B cell (primary cell): Measurements from ENCODE around the gene KIF26B. TPM values are rescaled to one million over a fixed set of nuclear protein-coding genes. Genes with fewer than 3 reads are reported as not detected.

Experiments
- ATAC-seq: fragments of 200-7000 bp; cut with Tn5 transposase; one replicate; pipeline ENCODE4 v1.10.0; 2021; ENCODE audit warnings: low read depth, mild to moderate bottlenecking, moderate number of reproducible peaks, moderate library complexity
- CTCF ChIA-PET: fragments of 350-600 bp; sonication (Branson Sonifier 250); formaldehyde crosslinking; loops from one replicate; lab custom pipeline; 2021; ENCODE audit warnings: antibody characterized with exemption, inconsistent platforms; lab: Charles Lee
- POLR2A ChIA-PET: fragments of 350-600 bp; sonication (Branson Sonifier 250); formaldehyde crosslinking; loops from one replicate; lab custom pipeline; 2021; ENCODE audit warnings: antibody characterized with exemption; lab: Charles Lee
- DNase-seq: peaks from one replicate; pipeline ENCODE4 v3.0.0; 2013
- H2AFZ ChIP-seq: 2 replicates; pipeline ENCODE4 v1.6.1; 2012; ENCODE audit warnings: mild to moderate bottlenecking, low read depth, low read length; ENCODE audit not compliant: insufficient read depth, poor library complexity, severe bottlenecking
- H3K27ac ChIP-seq, 2 donors: 1 replicate in 1 of 2; 2 replicates in 1 of 2; pipeline ENCODE4 v1.5.1; 2012 to 2013; ENCODE audit warnings: low read length in 2 of 2, mild to moderate bottlenecking in 2 of 2, moderate library complexity in 1 of 2
- H3K27me3 ChIP-seq, 4 experiments: fragments of 200-600 bp in 1 of 4; sonication (generic) in 1 of 4; replicated peaks in 1 of 4; 1 replicate in 2 of 4; 2 replicates in 2 of 4; pipeline versions ENCODE4 v1.6.1 to v1.7.0; 2013 to 2016; ENCODE audit warnings: low read length in 3 of 4, mild to moderate bottlenecking in 2 of 4, mixed read lengths in 1 of 4, moderate library complexity in 1 of 4; ENCODE audit not compliant: insufficient read depth in 4 of 4, control insufficient read depth in 3 of 4; ENCODE audit errors: control extremely low read depth in 1 of 4
- H3K36me3 ChIP-seq, 2 experiments: replicated peaks in 1 of 2; 1 replicate in 1 of 2; 2 replicates in 1 of 2; pipeline versions ENCODE4 v1.6.1 to v1.7.1; 2013; ENCODE audit warnings: low read length in 1 of 2; ENCODE audit not compliant: insufficient read depth in 2 of 2, control insufficient read depth in 1 of 2; ENCODE audit errors: control extremely low read depth in 1 of 2, extremely low read depth in 1 of 2
- H3K4me1 ChIP-seq, 2 donors: fragments of 200-600 bp in 1 of 2; sonication (generic) in 1 of 2; 1 replicate in 1 of 2; 2 replicates in 1 of 2; pipeline versions ENCODE4 v1.5.1 to v1.6.1; 2013 to 2017; ENCODE audit warnings: low read length in 2 of 2; ENCODE audit not compliant: control insufficient read depth in 2 of 2, insufficient read depth in 2 of 2
- H3K4me2 ChIP-seq: replicated peaks from 2 replicates; pipeline ENCODE3; 2012; ENCODE audit warnings: mild to moderate bottlenecking, low read depth, low read length; ENCODE audit not compliant: poor library complexity, severe bottlenecking
- H3K4me3 ChIP-seq, 5 experiments: fragments of 200-600 bp in 1 of 5; sonication (generic) in 1 of 5; 1 replicate in 3 of 5; 2 replicates in 2 of 5; pipeline versions ENCODE4 v1.5.1 to v1.7.0; 2011 to 2016; ENCODE audit warnings: low read length in 4 of 5, mild to moderate bottlenecking in 4 of 5, low read depth in 2 of 5, control low read depth in 1 of 5, moderate library complexity in 1 of 5; ENCODE audit not compliant: insufficient read depth in 1 of 5; ENCODE audit errors: control extremely low read depth in 1 of 5, extremely low read depth in 1 of 5
- H3K79me2 ChIP-seq: fragments of 200-600 bp; sonication (generic); one replicate; pipeline ENCODE4 v1.6.0; 2016; ENCODE audit warnings: low read length; ENCODE audit not compliant: control insufficient read depth, insufficient read depth
- H3K9ac ChIP-seq: fragments of 200-600 bp; sonication (generic); 2 replicates; pipeline ENCODE4 v1.6.1; 2017; ENCODE audit warnings: mild to moderate bottlenecking, low read length, moderate library complexity
- H3K9me3 ChIP-seq, 3 donors: one replicate each; pipeline versions ENCODE4 v1.6.1 to v1.7.1; 2013; ENCODE audit warnings: low read length in 2 of 3; ENCODE audit not compliant: control insufficient read depth in 2 of 3, insufficient read depth in 1 of 3; ENCODE audit errors: control extremely low read depth in 1 of 3
- H4K20me1 ChIP-seq: 2 replicates; pipeline ENCODE4 v1.6.0; 2012; ENCODE audit warnings: mild to moderate bottlenecking, low read length; ENCODE audit not compliant: insufficient read depth, control insufficient read depth, poor library complexity, severe bottlenecking
- H3K27ac Mint-ChIP-seq: one replicate; pipeline ENCODE4 v1.8.0; 2021; ENCODE audit warnings: mixed read lengths
- H3K27me3 Mint-ChIP-seq: one replicate; pipeline ENCODE4 v1.8.0; 2021; ENCODE audit warnings: mixed read lengths
- H3K4me1 Mint-ChIP-seq: one replicate; pipeline ENCODE4 v1.8.0; 2021; ENCODE audit warnings: mixed read lengths
- H3K4me3 Mint-ChIP-seq: one replicate; pipeline ENCODE4 v1.8.0; 2021; ENCODE audit warnings: mixed read lengths
- H3K9me3 Mint-ChIP-seq: one replicate; pipeline ENCODE4 v1.8.0; 2022; ENCODE audit warnings: mixed read lengths; ENCODE audit not compliant: insufficient read depth
- EZH2 ChIP-seq: IDR thresholded peaks from 2 replicates; pipeline ENCODE4 v1.6.1; 2012; ENCODE audit warnings: borderline replicate concordance, low read depth, mild to moderate bottlenecking, moderate library complexity, low read length; ENCODE audit not compliant: insufficient read depth, poor library complexity, severe bottlenecking
- WGBS: methylation state at CpG from one replicate; pipeline ENCODE4 v1.1.5; 2013; ENCODE audit warnings: missing lambda C conversion rate; ENCODE audit not compliant: insufficient coverage; 5-methylcytosine and 5-hydroxymethylcytosine counted together
- intact Hi-C: fragments of 100-400 bp; cut with micrococcal nuclease; formaldehyde crosslinking; loops from one replicate; pipeline ENCODE4 v1.10.0; 2022
- polyA plus RNA-seq: library from polyadenylated mRNA; depleted of rRNA; stranded (reverse); fragments of >200 nt; gene quantifications from 2 replicates; pipeline ENCODE4 v1.2.3, GENCODE V29; 2012
- total RNA-seq, 2 donors: library from RNA; stranded (reverse); fragments of 120-200 nt in 1 of 2; gene quantifications; 1 replicate in 1 of 2; 2 replicates in 1 of 2; pipeline versions ENCODE4 v1.2.3 to v1.2.4, GENCODE V29; 2013 to 2022
- TF ChIP-seq, protein P1 (sequence below): fragments of 200-600 bp; IDR thresholded peaks from one replicate; pipeline ENCODE4 v1.8.0; 2022; ENCODE audit warnings: antibody characterized with exemption, mild to moderate bottlenecking

The KIF26B gene
- total and polyA plus RNA-seq, 2 donors (not counting 1 experiment from before 2014, with no cell fraction given): 0.62 TPM; not detected in 1

DNA sequence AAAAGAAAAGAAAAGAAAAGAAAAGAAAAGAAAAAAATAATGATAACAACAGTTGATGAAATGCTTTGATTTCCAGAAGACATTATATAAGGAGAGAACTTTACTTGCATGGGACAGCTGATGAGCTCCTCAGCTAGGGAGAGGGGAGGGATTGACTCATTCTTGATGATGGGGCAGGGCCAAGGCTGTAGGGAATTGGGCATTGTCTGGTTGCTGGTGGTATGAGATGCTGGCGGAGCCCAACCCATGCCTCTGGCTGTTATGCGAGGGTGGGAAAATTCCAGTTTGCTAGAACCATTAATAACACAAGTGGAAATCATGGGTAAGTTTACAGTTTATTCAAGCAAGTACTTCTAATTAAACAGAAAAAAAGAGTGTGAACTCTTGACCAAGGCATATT is 36.0 kb upstream of the KIF26B start:
- H3K4me1 Mint-ChIP-seq: no peaks in the 10 kb centered on the region
- Histone ChIP-seq H3K79me2 (no peaks in the 10 kb centered on the region), H2AFZ (no peak overlapping the region), H3K4me1 (no peaks in the 10 kb centered on the region), H3K9me3 (no peaks in the 10 kb centered on the region), H4K20me1 (no peaks in the 10 kb centered on the region), H3K36me3 (no peaks in the 10 kb centered on the region), H3K27ac (no peak overlapping the region), H3K4me3 (no peak overlapping the region), H3K4me2 (no peak overlapping the region), H3K9ac (no peak overlapping the region), H3K27me3 (no peaks in the 10 kb centered on the region)
- TF ChIP-seq EZH2: no peak
- TF ChIP-seq, protein P1, sequence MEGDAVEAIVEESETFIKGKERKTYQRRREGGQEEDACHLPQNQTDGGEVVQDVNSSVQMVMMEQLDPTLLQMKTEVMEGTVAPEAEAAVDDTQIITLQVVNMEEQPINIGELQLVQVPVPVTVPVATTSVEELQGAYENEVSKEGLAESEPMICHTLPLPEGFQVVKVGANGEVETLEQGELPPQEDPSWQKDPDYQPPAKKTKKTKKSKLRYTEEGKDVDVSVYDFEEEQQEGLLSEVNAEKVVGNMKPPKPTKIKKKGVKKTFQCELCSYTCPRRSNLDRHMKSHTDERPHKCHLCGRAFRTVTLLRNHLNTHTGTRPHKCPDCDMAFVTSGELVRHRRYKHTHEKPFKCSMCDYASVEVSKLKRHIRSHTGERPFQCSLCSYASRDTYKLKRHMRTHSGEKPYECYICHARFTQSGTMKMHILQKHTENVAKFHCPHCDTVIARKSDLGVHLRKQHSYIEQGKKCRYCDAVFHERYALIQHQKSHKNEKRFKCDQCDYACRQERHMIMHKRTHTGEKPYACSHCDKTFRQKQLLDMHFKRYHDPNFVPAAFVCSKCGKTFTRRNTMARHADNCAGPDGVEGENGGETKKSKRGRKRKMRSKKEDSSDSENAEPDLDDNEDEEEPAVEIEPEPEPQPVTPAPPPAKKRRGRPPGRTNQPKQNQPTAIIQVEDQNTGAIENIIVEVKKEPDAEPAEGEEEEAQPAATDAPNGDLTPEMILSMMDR: no peak
- no peaks in the 10 kb centered on the region for H3K27me3 Mint-ChIP-seq
- intact Hi-C loops: no loop called here
- no peak overlapping the region for H3K4me3 Mint-ChIP-seq
- H3K27ac Mint-ChIP-seq: no peak overlapping the region
- no peak for ATAC-seq
- CTCF ChIA-PET: no interaction called here
- no peak for DNase-seq
- no peaks in the 10 kb centered on the region for H3K9me3 Mint-ChIP-seq
- no CpG with 5 or more reads among the region's 2 CpGs for WGBS
- POLR2A ChIA-PET: no interaction called here

DNA sequence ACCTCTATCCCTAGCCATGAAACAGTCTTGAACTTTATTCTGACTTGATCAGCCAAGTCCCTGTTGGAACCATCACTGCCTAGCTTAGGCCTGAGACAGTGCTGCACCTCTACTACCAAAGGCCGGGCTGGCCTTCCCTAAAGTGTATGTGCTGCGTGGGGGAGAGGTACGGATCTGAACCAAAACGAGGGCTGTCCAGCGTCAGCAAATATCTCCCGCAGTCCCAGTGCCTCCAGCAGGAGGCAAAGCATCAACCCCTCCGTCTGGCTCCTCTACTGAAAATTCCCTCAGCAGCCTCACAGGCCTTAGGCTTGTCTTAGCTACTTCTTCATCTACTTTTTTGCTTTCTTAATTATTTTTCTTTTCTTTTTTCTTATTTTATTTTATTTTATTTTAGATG is 33.3 kb upstream of the KIF26B start:
- no peak for ATAC-seq
- no peak overlapping the region for H3K4me3 ChIP-seq

More for the DNA sequence above, 33.3 kb upstream of the KIF26B start:
- Histone ChIP-seq H3K27ac (no peak overlapping the region), H2AFZ (no peak overlapping the region), H4K20me1 (no peaks in the 10 kb centered on the region), H3K4me1 (no peaks in the 10 kb centered on the region), H3K79me2 (no peaks in the 10 kb centered on the region), H3K27me3 (no peaks in the 10 kb centered on the region), H3K36me3 (no peaks in the 10 kb centered on the region), H3K4me2 (no peak overlapping the region), H3K9me3 (no peaks in the 10 kb centered on the region), H3K9ac (no peak overlapping the region)
- no peaks in the 10 kb centered on the region for H3K9me3 Mint-ChIP-seq
- WGBS: 97% methylated on average over 5 of the region's 7 CpGs
- H3K4me3 Mint-ChIP-seq: no peak overlapping the region
- intact Hi-C loops: no loop called here
- POLR2A ChIA-PET: no interaction called here
- CTCF ChIA-PET: interaction anchor here (0.9 to 1.5 kb wide), 2 partner anchors 32 to 35 kb away, joined by 3 to 6 read pairs; no protein-coding TSS in a partner anchor
- H3K4me1 Mint-ChIP-seq: no peaks in the 10 kb centered on the region
- peaks cover 1% of the 10 kb centered on the region for H3K27me3 Mint-ChIP-seq
- no peak for DNase-seq
- TF ChIP-seq, protein P1: no peak
- no peak for TF ChIP-seq EZH2
- no peak overlapping the region for H3K27ac Mint-ChIP-seq
